Prostate gland (tissue), 2 donors: ENCODE measurements around the gene GLIS2.

Experiments used
- CTCF ChIP-seq, 4 experiments: fragments of 200-600 bp in 2 of 4; fragments of 450-650 bp in 2 of 4; sonication (generic) in 2 of 4; IDR thresholded peaks; 1 replicate in 3 of 4; 2 replicates in 1 of 4; pipeline ENCODE4 v1.5.1; 2016 to 2019; ENCODE audit warnings: antibody characterized with exemption in 4 of 4, mild to moderate bottlenecking in 2 of 4, moderate library complexity in 2 of 4
- POLR2A ChIP-seq: fragments of 450-650 bp; IDR thresholded peaks from one replicate; pipeline ENCODE4 v1.6.1; 2016; ENCODE audit warnings: antibody characterized with exemption, mild to moderate bottlenecking
- POLR2AphosphoS5 ChIP-seq: sonication (generic); formaldehyde crosslinking; IDR thresholded peaks from one replicate; pipeline ENCODE4 v1.6.1; 2017; ENCODE audit warnings: antibody characterized with exemption

GRCh38 chr16:4351880-4352279 is 36.0 kb downstream of the GLIS2 start:
- TF ChIP-seq POLR2A (no peak), CTCF (IDR thresholded peaks at IDR 0.05) (no peak), POLR2AphosphoS5 (no peak)
